ENCODE measurements around the gene FAM83G.

DNA sequence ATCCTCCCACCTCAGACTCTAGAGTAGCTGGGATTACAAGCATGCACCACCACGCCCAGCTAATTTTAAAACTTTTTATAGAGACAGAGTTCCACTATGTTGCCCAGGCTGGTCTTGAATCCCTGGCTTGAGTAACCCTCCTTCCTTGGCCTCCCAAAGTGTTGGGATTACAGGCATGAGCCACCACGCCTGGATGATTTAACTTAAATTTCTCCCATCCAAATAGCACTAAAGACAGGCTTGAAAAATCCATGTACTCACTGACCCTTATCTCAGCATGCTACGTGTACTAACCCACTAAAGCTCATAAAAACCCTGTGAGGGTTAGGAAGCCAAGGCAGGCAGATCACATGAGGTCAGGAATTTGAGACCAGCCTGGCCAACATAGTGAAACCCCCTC is 48.0 kb downstream of the FAM83G start:
- TF ChIP-seq POLR2A (IDR thresholded peaks at IDR 0.05) (no peak), POLR2AphosphoS5 (IDR thresholded peaks at IDR 0.05) (no peak), EP300 (IDR thresholded peaks at IDR 0.05) (no peak)
- TF ChIP-seq, protein P1, sequence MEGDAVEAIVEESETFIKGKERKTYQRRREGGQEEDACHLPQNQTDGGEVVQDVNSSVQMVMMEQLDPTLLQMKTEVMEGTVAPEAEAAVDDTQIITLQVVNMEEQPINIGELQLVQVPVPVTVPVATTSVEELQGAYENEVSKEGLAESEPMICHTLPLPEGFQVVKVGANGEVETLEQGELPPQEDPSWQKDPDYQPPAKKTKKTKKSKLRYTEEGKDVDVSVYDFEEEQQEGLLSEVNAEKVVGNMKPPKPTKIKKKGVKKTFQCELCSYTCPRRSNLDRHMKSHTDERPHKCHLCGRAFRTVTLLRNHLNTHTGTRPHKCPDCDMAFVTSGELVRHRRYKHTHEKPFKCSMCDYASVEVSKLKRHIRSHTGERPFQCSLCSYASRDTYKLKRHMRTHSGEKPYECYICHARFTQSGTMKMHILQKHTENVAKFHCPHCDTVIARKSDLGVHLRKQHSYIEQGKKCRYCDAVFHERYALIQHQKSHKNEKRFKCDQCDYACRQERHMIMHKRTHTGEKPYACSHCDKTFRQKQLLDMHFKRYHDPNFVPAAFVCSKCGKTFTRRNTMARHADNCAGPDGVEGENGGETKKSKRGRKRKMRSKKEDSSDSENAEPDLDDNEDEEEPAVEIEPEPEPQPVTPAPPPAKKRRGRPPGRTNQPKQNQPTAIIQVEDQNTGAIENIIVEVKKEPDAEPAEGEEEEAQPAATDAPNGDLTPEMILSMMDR (IDR thresholded peaks at IDR 0.05), result no peak
